ENCODE measurements around the gene SLIT3.

SLIT3 gene

DNA sequence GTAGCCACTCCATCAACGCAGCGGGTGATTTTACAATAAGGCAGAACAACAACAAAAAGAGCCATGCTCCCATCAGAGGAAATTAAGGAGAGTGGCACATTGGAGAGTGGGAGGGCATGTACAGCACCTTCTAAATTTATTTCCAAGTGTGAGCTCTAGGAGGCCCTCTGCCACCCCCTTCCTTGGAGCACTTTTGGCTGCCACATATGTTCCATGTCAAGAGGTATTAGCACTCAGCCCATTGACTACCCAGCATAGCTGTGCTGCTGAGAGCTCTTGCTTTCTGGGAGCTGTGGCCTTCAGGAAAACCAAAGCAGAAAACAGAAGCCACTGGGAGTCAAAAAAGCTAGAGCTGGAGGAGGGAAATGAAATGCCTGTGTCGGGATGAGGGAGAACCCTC is 521.6 kb downstream of the SLIT3 start:
- in situ Hi-C loops (cut with HindIII; ENCODE audit: low pct_ligation_motif_present, low pct_unique_long_range_greater_than_20kb, low sequenced_read_pairs) = no loop called here
- DNase-seq = no peak

DNA sequence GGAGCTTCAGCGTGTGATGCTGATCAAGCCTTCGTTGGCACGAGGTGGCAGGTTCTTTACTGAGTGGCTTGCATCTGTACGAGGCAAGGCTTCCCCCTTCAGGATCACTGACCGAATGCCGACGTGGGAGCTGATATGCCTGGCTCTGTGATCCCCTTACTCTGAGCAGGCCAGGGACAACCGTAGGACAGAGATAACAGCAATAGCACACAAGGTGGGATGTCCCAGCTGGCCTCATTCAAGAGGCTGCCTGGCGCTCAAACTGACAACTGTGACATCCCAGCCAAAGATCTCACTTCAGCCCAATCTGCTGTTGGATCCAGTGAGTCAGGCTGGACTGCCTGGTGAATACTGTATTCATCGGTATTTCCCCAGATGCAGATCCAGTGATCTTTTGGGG is 522.4 kb downstream of the SLIT3 start:
- DNase-seq = no peak
- in situ Hi-C loops (cut with HindIII; ENCODE audit: low pct_ligation_motif_present, low pct_unique_long_range_greater_than_20kb, low sequenced_read_pairs) = no loop called here

DNA sequence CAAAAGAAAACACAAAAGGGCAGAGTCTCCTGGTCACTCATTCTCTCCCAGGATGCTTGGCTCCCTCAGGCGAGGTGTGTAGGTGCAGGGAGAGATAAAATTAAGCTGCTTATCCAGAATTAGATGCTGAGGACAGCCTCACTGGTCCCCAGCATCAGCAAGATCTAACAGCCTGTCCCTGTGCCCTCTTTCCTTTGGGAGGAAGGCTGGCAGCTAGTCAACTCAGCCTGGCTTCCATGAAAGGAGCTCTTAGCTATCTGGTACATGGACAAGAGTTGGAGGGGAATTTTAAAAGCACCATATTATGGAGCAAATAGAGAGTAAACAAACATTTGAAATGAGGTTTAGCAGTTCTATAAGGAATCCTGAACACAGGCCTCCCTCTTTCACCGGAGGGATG is 523.3 kb downstream of the SLIT3 start:
- in situ Hi-C loops (cut with HindIII; ENCODE audit: low pct_ligation_motif_present, low pct_unique_long_range_greater_than_20kb, low sequenced_read_pairs) = no loop called here

DNA sequence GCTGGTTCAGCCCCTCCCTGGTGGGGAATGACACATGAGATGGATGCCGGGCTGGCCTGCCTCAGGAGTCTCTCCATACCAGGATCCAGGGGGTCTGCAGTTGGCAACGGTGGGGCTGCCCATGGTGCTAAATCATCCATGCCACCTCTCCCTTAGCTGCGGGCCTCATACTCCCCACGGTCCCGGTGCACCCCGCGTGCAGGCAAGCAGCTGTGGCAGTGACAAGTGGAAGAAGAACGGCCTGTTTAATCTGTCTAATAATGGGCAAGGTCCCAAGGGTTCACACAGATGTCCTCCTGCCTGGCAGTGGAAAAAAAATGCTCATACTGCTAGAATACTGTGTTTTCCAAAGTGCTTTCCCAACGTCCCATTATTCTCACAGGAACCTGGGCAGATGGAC is 524.9 kb downstream of the SLIT3 start:
- in situ Hi-C loops (cut with HindIII; ENCODE audit: low pct_ligation_motif_present, low pct_unique_long_range_greater_than_20kb, low sequenced_read_pairs) = no loop called here

More for the DNA sequence above, 523.3 kb downstream of the SLIT3 start:
- DNase-seq = no peak

DNA sequence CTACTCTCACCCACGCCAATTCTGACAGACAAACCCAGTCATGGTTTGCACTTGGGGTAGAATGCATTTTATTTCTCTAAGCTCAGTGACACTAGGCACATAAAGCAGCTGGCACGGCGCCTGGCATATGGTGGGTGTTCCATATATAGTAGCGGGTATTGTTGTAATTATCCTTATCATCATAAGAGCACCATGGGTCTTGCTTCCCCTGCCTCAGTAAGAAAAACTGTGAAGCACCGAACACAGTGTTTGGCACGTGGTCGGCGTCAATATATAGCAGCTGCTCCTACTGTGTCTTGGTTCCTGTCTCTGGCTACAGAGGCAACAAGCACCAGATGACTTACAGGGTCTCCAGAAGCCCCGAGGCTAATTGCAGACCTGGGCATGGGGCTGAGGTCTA is 527.7 kb downstream of the SLIT3 start:
- no peak for DNase-seq
- in situ Hi-C loops (cut with HindIII; ENCODE audit: low pct_ligation_motif_present, low pct_unique_long_range_greater_than_20kb, low sequenced_read_pairs) = no loop called here

More for the DNA sequence above, 524.9 kb downstream of the SLIT3 start:
- no peak for DNase-seq

DNA sequence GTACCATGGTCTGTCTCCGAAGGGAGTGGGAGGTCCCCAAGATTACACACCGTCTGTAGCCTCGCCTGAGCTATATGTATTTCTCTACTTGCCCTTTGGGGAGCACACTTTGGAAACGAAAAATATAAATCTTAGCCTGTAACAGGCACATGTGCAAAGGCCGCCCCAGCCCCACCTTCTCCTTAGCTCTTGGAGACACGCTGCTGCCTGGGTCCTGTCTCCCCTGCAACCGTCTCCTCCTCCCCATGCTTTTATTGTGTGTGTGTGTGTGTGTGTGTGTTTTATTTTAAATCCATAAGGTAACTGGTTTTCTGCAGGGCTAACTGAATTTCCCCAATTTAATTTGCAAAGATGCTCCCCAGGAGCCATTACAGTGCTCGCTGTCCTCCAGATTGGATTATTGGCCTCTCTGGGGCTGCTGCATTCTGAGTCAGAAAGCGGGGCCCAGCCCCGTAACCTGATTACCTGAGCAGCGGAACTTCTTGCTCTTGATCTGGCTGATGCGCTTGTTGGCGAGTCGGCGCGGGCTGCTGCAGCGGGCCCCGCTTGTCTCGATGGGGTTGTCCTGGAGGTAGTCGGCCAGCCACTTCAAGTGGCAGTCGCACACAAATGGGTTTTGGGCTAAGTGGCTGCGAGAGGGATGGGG is 528.5 kb downstream of the SLIT3 start:
- in situ Hi-C loops (cut with HindIII; ENCODE audit: low pct_ligation_motif_present, low pct_unique_long_range_greater_than_20kb, low sequenced_read_pairs) = no loop called here
- no peak for DNase-seq

DNA sequence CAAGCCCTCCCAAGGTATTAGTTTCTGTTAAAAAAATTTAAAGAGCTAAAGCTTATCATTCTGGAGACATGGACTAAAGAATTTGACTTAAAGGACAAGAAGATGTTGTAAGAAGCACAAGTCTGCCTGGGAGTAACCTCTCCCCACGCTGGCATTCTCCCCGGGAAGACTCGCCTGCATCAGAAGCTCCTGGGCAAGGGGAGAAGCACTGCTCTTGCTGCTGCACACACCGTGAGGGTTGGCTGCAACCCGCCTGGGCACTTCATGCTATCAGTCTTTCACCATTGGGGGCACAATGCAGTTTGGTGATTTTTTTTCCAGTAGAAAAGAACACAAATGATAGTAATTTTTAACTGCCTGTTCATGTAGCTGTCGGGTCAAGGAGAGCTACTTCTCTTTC is 529.3 kb downstream of the SLIT3 start:
- in situ Hi-C loops (cut with HindIII; ENCODE audit: low pct_ligation_motif_present, low pct_unique_long_range_greater_than_20kb, low sequenced_read_pairs) = no loop called here

DNA sequence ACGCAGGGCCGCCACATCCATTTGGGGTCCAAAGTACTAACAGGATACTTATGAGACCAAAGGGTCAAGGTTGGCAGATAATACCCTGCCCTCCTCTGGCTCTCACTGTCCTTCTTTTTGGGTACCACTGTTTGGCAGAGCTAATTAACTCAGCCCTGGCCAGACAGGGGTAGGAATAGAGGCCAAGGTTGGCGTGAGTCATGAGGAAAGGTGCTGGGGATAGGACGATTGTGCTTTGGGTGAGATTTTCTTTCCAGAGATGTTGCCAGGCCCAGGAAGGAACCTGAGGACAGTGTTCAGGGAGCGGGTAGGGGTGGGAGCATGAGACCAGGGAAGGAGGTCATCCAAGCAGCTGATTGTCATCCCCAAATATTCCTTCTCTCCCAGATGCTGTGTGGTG is 529.9 kb downstream of the SLIT3 start:
- in situ Hi-C loops (cut with HindIII; ENCODE audit: low pct_ligation_motif_present, low pct_unique_long_range_greater_than_20kb, low sequenced_read_pairs) = no loop called here
- no peak for DNase-seq

More for the DNA sequence above, 529.3 kb downstream of the SLIT3 start:
- no peak for DNase-seq

DNA sequence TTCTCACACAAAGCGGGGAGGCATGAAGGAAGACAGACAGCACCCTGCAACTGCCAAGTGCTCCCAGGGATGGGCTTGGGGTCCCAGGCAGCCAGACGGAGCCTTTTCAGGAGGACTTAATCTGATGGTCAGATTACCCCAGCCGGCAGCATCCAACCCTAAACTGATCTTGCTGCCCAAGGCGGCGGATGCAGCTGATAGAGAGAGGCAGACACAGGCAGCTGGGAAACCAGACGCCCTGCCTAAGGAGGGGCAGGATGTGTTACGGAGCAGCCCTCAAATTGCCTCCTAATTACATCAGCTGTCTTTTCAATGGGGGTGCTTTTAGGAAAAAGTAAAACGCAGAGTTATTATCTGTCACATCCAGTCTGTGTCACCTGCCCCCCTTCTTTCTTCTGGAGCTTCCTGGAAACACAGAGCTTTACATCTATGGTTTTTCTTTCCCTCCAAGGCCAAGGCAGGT is 530.9 kb downstream of the SLIT3 start:
- in situ Hi-C loops (cut with HindIII; ENCODE audit: low pct_ligation_motif_present, low pct_unique_long_range_greater_than_20kb, low sequenced_read_pairs) = no loop called here
- DNase-seq = no peak

DNA sequence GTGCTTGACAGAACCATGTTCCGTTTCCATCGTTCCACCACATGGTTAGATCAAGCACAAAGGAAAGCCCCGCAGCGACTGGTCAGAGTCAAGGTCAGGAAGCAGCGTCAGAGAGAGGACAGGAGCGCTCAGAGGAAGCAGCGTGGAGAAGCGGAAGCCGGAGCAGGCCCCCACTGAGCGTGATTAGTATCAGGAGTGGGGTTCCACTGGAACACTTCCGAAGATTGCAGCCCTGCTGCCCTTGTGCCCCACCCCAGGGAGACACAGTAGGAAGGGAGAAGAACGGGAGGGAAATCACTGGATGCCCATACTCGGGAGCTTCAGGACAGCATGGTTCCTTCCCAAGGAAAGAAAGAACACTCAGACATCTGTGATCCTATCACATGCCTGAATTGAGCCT is 532.8 kb downstream of the SLIT3 start:
- no peak for DNase-seq
- in situ Hi-C loops (cut with HindIII; ENCODE audit: low pct_ligation_motif_present, low pct_unique_long_range_greater_than_20kb, low sequenced_read_pairs) = no loop called here

DNA sequence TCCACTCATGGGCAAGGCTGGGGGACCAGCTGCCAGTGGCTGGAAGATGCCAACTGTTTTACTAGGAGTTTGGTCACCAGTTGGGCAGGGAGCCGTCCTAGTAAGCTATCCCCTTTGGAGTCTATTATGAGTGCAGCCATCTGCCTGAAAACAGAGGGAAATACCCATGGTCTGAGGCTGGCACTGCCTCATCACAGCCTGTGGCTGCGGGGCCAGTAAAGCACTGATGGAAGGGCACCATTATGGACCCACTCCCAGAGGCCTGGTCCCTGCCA is 534.6 kb downstream of the SLIT3 start:
- in situ Hi-C loops (cut with HindIII; ENCODE audit: low pct_ligation_motif_present, low pct_unique_long_range_greater_than_20kb, low sequenced_read_pairs) = no loop called here
- no peak for DNase-seq

DNA sequence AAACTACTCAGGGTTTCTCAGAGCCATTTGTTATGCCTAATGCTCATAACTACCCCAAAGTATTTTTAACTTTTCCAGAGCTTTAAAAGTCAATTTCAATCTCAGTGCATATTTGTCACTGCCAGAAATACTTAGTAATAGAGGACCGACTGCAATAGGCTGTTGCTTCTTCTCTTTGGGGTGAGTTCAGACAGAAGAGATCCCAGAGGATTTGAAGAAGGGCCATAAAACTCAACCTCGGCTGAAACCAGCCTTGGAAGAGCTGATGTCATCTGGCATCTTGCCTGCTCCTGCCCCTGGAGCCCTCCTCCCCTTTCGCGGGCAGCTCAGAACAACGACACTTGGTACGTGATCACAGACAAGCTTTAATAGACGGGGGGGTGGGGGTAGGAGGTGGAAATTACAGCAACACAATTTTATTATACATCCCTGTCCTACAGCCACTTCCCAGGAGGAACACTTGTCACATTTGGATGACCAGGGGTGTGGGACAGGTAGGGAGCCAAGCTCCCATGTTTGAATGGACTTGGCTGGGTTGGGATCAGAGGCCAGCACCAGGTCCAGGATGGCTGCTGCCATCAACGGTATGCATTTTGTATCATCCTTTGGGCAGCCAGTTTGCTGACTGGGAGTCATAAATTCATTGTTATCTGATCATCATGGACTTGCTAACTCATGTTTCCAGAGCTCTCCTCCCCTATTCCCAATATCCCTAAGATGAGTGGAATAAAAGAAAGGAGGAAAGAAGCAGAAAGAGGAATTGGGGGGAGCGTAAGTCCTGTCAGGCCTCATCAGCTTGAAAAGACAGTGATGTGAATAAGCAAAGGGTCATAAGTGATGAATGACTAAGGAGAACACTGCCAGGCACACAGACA is 535.2 kb downstream of the SLIT3 start:
- no peak for DNase-seq
- in situ Hi-C loops (cut with HindIII; ENCODE audit: low pct_ligation_motif_present, low pct_unique_long_range_greater_than_20kb, low sequenced_read_pairs) = no loop called here

DNA sequence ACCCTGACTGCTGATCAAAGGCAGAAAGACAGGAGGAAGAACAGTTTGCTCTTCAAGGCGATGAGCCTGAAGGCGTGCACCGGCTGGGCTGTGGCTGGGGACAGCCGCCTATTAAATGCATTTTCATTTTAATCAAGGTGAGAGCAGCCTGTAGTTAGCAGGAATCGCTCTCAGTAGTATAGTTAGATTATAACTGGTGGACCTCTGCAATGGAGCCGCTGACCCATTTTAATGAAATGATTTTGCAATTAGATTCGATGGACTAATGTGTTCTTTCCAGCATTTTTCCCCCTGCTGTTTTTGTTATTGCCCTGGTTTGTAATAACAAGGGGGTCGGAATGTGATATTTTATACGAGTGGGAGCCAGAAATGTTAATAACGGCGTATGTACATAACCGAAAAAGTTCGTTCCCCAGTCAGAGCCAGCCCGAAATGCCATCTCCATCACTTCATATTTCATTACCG is 535.8 kb downstream of the SLIT3 start:
- in situ Hi-C loops (cut with HindIII; ENCODE audit: low pct_ligation_motif_present, low pct_unique_long_range_greater_than_20kb, low sequenced_read_pairs) = no loop called here

DNA sequence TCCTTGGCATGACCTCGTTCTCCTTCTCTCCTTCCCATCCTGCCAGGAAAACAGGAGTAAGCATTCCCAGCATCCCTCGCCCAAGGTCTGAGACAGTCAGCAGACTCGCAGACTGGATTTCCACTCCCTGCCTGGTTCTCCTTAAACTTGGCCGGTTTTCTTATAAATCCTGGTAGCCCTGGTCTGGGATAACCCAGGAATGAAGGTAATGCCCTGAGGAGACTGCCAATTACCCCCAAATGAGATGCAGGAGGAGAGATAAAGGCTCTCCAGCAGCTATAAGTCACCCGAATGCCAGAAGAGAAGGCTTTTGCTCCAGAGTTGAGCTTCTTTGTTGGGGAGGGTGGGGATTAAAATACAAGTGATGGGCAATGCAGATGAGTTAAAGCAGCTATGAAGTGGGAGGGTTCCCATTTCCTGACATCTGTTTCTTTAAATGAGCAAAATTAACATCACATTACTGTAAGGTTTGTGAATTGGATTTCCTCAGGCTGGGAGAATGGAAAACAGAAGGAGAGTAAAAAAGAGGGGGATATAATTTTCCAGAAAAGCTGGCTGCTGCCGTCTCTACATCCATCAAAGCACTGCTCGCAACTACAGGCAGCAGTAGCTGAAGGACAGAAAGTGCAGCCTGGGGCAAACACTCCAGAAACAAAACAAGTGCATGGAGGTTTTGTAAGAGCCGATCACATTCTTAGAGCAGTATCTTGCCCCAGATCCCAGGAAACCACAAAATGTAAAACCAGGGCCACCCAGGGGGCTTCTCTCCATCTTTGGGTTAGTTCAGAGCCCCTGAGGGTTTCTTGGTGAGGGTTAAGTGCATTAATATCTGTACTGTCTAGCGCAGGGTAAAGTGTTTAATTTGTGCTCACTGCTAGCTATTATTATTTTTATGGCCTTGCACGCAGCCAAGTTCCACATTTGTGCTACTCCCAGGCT is 544.2 kb downstream of the SLIT3 start:
- no peak for DNase-seq

More for the DNA sequence above, 535.8 kb downstream of the SLIT3 start:
- DNase-seq = no peak

DNA sequence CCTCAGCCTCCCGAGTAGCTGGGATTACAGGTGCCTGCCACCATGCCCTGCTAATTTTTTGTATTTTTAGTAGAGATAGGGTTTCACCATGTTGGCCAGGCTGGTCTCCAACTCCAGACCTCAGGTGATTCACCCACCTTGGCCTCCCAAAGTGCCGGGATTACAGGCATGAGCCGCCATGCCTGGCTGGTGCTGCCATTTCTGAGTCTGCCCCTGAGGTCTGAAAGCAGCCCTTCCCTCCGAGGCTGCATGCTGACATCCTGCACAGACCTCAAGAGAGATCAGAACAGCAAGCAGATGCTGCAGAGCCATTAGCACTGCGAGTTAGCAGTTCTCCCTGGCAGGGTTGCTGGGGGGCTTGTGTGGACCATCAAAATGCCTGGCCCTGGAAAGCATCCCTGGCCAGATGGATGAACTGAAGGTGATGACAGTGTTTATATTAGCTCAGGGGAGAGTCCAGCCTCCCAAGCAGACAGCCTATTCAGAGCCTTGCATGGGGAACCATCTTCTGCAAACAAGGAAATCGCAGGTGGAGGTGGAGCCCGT is 545.3 kb downstream of the SLIT3 start:
- in situ Hi-C loops (cut with HindIII; ENCODE audit: low pct_ligation_motif_present, low pct_unique_long_range_greater_than_20kb, low sequenced_read_pairs) = no loop called here
- no peak for DNase-seq

More for the DNA sequence above, 544.2 kb downstream of the SLIT3 start:
- in situ Hi-C loops (cut with HindIII; ENCODE audit: low pct_ligation_motif_present, low pct_unique_long_range_greater_than_20kb, low sequenced_read_pairs) = no loop called here

DNA sequence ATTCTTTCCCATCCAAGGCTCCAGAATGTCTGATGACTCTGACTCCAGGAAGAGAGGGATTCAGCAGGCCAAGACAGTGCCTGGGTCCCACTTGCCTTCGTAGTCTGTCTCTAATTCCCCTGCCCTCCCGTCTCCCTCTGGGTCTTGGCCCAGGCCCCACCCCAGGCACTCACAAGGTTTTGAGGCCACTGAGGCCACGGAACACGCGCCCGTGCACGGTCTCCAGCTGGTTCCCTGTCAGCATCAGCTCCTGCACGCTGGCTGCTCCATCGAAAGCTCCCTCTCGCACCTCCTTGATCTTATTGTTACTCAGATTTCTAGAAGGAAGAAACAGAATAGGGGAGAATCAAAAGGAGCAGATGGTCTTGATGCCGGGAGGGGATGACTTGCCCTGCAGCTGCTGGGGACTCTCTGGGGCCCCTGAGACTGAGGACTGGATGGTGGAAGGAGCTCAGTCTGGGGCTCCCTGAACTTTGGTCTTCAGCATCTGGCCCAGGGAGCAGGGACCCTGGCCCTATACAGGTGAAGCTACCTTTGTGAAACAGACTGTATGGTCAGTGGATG is 547.2 kb downstream of the SLIT3 start:
- DNase-seq = no peak
- in situ Hi-C loops (cut with HindIII; ENCODE audit: low pct_ligation_motif_present, low pct_unique_long_range_greater_than_20kb, low sequenced_read_pairs) = no loop called here

DNA sequence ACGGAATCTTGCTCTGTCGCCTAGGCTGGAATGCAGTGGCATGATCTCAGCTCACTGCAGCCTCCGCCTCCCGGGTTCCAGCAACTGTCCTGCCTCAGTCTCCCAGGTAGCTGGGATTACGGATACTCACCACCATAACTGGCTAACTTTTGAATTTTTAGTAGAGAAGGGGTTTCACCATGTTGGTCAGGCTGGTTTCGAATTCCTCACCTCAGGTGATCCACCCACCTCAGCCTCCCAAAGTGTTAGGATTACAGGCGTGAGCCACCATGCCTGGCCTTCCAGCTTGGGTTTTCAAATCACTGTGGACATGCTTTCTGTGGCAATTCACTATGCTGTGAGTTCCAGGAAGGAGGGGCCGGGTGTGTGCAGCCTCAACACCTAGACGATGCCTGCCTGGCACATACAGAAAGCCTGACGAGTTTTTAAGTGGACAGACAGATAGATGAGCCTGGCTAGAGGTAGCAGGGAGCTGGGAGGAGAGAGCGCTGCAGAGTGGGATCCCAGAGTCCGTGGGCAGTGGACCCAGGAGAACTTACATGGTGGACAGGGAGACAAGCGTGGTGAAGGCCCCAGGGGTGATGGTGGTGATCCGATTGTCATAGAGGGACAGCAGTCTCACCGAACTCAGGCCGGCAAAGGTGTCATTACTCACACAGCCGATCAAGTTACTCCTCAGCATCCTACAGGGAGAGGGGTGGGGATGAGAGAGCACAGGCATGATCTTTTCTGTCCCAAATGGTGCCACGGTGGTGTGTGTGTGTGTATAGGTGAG is 548.3 kb downstream of the SLIT3 start:
- in situ Hi-C loops (cut with HindIII; ENCODE audit: low pct_ligation_motif_present, low pct_unique_long_range_greater_than_20kb, low sequenced_read_pairs) = no loop called here
- no peak for DNase-seq

DNA sequence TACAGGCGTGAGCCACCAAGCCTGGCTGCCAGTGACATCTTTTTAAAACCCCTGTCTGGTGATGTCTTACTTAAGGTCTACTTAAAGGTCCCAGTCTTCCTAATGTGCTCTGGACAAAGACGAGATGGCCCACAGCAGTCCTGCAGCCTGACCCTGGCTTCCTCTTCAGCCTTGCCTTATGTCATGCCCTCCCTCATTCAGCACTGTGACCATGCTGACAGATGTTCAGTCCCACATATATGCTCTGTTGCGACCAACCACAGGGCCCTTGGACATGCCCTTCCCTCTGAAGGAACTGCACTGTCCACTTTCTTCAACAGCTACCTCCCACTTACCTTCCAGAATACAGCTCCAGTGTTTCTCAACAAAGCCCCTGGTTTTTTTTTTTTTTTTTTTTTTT is 548.9 kb downstream of the SLIT3 start:
- no peak for DNase-seq
- in situ Hi-C loops (cut with HindIII; ENCODE audit: low pct_ligation_motif_present, low pct_unique_long_range_greater_than_20kb, low sequenced_read_pairs) = no loop called here
